Stimulated activated CD4-positive, alpha-beta T cell treated with anti-CD3 and anti-CD28 coated beads, Interleukin-12 subunit alpha, Interleukin-12 subunit beta, amount 100 ng/mL, for 48 hours (primary cell): Measurements from ENCODE around the gene ZNF26.

ENCODE experiments used
- DNase-seq, 3 donors: peaks; one replicate each; pipeline ENCODE4 v3.0.0-alpha.2; 2020; ENCODE audit warnings: low read depth in 2 of 3, low spot score in 1 of 3

ZNF26 gene

DNA sequence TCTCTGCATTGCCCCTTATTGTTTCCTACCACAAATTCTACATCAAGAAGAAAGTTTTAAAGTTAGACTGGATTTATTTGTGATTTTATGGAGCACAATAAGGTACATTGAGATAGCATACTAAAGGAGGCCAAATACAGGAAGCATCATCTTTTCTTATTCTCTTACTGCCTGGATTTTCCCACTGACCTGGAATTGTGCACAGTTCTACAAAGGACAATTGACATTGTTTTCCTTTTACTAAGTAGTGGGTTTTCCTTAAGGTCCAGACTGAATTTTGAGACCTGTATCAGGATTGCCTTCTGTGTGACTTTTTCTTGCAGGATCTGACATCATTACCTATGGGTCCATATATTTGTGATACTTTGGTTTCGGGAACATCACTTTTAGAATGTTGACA lies 75.8 kb downstream of the ZNF26 start:
- no peak for DNase-seq

DNA sequence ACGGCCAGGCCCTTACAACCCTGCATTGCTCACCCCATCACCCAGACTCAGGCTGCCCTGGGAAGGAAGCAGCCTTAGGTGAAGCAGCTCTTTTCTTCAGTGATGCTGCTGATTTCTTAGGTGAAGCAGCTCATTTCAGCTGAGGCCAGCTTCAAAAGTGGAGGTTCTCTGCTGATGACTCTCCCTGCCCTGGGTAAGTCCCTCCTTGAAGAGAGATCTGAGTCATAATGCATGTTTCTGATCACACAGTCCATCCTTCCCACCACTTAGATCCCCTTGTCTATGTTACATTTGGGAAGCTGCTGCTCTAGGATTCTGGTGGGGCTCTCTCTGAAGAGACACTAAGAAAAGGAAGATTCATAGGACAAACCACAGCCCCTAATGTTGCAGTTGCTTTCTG lies 77.4 kb downstream of the ZNF26 start:
- no peak for DNase-seq

DNA sequence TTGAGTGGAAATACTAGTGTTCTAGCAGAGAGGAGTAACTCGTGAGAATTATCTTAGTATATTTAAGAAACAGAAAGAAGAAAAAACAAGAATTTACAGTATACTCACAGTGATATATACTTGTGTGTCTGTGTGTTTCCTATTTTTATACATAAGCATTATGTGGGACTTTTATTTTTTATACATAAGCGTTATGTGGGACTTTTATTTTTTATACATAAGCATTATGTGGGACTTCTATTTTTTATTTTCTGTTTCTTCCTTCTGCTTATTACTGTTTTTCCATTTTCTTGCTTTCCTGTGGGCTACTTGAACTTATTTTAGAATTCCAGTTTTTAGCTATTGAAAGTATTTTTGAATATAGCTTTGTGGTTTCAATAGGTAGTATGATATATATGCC lies 87.7 kb downstream of the ZNF26 start:
- no peak for DNase-seq
